OCI-LY7 (cell line): ENCODE measurements around the gene GPC3. TPM values are rescaled to one million over a fixed set of nuclear protein-coding genes. Genes with fewer than 3 reads are reported as not detected.

Experiments
- BruUV-seq: library from RNA; stranded (reverse); fragments of 400-500 nt; replicated peaks from 2 replicates; lab custom pipeline; 2021; lab: Mats Ljungman, UMichigan
- CTCF ChIA-PET: fragments of 300-600 bp; sonication (Branson Sonifier 250); formaldehyde crosslinking; loops from one replicate; lab custom pipeline; 2022; ENCODE audit warnings: antibody characterized with exemption; ENCODE audit not compliant: unreplicated experiment; lab: Charles Lee
- POLR2A ChIA-PET: fragments of 300-600 bp; sonication (Branson Sonifier 250); formaldehyde crosslinking; loops from one replicate; lab custom pipeline; 2022; ENCODE audit warnings: antibody characterized with exemption; lab: Charles Lee
- DNase-seq: peaks from one replicate; pipeline ENCODE4 v3.0.0-alpha.2; 2015; ENCODE audit warnings: low spot score
- H2AFZ ChIP-seq: fragments of 200-600 bp; sonication (generic), shearing (Covaris generic); 2 replicates; pipeline ENCODE4 v1.6.1; 2014; ENCODE audit warnings: mild to moderate bottlenecking, antibody characterized with exemption, low read length, moderate library complexity
- H3K27ac ChIP-seq: fragments of 200-600 bp; sonication (generic); 2 replicates; pipeline ENCODE4 v1.5.1; 2014; ENCODE audit warnings: mixed run types, low read depth, mild to moderate bottlenecking, moderate library complexity, low read length, inconsistent platforms; ENCODE audit not compliant: poor library complexity, severe bottlenecking
- H3K36me3 ChIP-seq: fragments of 200-600 bp; sonication (generic); 2 replicates; pipeline ENCODE4 v1.6.1; 2014; ENCODE audit warnings: mild to moderate bottlenecking, antibody characterized with exemption, low read length, moderate library complexity, mixed read lengths; ENCODE audit not compliant: insufficient read depth
- H3K4me1 ChIP-seq: fragments of 200-600 bp; sonication (generic); 2 replicates; pipeline ENCODE4 v1.5.1; 2014; ENCODE audit warnings: mild to moderate bottlenecking, low read length; ENCODE audit not compliant: insufficient read depth, poor library complexity, severe bottlenecking
- H3K4me2 ChIP-seq: fragments of 200-600 bp; sonication (generic); 2 replicates; pipeline ENCODE4 v1.6.1; 2014; ENCODE audit warnings: mild to moderate bottlenecking, low read length
- H3K4me3 ChIP-seq: fragments of 200-600 bp; sonication (generic); 2 replicates; pipeline ENCODE4 v1.5.1; 2014; ENCODE audit warnings: mild to moderate bottlenecking, low read depth, low read length; ENCODE audit not compliant: poor library complexity, severe bottlenecking
- H3K79me2 ChIP-seq: fragments of 200-600 bp; sonication (generic); 2 replicates; pipeline ENCODE4 v1.6.1; 2016; ENCODE audit warnings: low read depth, mild to moderate bottlenecking, low read length, moderate library complexity, mixed read lengths; ENCODE audit not compliant: insufficient read depth
- H3K9me2 ChIP-seq: fragments of 200-600 bp; sonication (generic); 2 replicates; pipeline ENCODE4 v1.6.1; 2016; ENCODE audit warnings: mild to moderate bottlenecking, low read length, mixed read lengths; ENCODE audit not compliant: insufficient read depth
- H3K9me3 ChIP-seq: fragments of 200-600 bp; sonication (generic); 2 replicates; pipeline ENCODE4 v1.6.1; 2014; ENCODE audit warnings: mild to moderate bottlenecking, mixed run types, low read length, mixed read lengths
- H4K20me1 ChIP-seq: fragments of 200-600 bp; sonication (generic); 2 replicates; pipeline ENCODE4 v1.6.1; 2014; ENCODE audit warnings: mild to moderate bottlenecking, antibody characterized with exemption, low read length, moderate library complexity, mixed read lengths; ENCODE audit not compliant: insufficient read depth
- EZH2phosphoT487 ChIP-seq: fragments of 200-600 bp; sonication (generic); IDR thresholded peaks from 2 replicates; pipeline ENCODE4 v1.6.1; 2018; ENCODE audit warnings: low read depth, borderline replicate concordance, mild to moderate bottlenecking, mixed run types, antibody characterized with exemption, low read length, moderate library complexity, mixed read lengths
- intact Hi-C: fragments of 100-400 bp; cut with micrococcal nuclease; formaldehyde crosslinking; loops from one replicate; pipeline ENCODE4 v1.10.0; 2022; ENCODE audit not compliant: unreplicated experiment
- total RNA-seq, 2 experiments: library from RNA; depleted of rRNA in 1 of 2; stranded (reverse); fragments of >200 nt in 1 of 2; shearing (Covaris generic) in 1 of 2; gene quantifications; 2 replicates each; pipeline ENCODE4 v1.2.3, GENCODE V29; 2014 to 2022
- TF ChIP-seq, protein P1 (sequence below): fragments of 200-600 bp; sonication (generic); conservative IDR thresholded peaks from 2 replicates; pipeline ENCODE4 v1.5.1; 2014; ENCODE audit warnings: mild to moderate bottlenecking, antibody characterized with exemption, low read length, moderate library complexity, mixed read lengths

GPC3 gene
- total RNA-seq, 2 experiments from 2014 or later = not detected

DNA sequence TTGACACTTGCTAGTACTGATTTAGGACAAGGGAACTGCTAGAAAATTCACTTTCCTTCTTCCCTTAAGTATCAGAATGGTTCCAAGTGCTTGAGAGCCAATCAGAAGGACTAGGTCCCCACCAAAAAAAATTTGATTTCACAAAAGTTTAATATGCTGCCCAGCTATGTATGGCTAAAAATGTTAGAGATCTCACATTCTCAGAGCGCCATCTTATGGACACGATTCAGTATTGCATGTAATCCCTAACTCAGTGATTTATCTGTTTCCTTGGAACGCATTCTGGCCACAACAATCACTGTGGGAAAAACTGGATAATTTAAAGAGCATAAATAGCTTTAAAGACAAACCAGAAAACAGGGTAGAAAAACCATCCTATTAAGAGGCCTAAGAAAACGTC is 315.0 kb downstream of the GPC3 start:
- H2AFZ ChIP-seq = no peak overlapping the region
- H4K20me1 ChIP-seq = no peaks in the 10 kb centered on the region
- H3K36me3 ChIP-seq = no peaks in the 10 kb centered on the region
- no peak overlapping the region for H3K27ac ChIP-seq
- H3K9me3 ChIP-seq = no peaks in the 10 kb centered on the region
- no peak for TF ChIP-seq EZH2phosphoT487
- TF ChIP-seq, protein P1, sequence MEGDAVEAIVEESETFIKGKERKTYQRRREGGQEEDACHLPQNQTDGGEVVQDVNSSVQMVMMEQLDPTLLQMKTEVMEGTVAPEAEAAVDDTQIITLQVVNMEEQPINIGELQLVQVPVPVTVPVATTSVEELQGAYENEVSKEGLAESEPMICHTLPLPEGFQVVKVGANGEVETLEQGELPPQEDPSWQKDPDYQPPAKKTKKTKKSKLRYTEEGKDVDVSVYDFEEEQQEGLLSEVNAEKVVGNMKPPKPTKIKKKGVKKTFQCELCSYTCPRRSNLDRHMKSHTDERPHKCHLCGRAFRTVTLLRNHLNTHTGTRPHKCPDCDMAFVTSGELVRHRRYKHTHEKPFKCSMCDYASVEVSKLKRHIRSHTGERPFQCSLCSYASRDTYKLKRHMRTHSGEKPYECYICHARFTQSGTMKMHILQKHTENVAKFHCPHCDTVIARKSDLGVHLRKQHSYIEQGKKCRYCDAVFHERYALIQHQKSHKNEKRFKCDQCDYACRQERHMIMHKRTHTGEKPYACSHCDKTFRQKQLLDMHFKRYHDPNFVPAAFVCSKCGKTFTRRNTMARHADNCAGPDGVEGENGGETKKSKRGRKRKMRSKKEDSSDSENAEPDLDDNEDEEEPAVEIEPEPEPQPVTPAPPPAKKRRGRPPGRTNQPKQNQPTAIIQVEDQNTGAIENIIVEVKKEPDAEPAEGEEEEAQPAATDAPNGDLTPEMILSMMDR = peak; percentile 82
- no peaks in the 10 kb centered on the region for H3K4me1 ChIP-seq
- no peak overlapping the region for H3K4me2 ChIP-seq
- H3K79me2 ChIP-seq = no peaks in the 10 kb centered on the region
- DNase-seq = peak; percentile 12
- ChIA-PET CTCF (no interaction called here), POLR2A (no interaction called here)
- no peaks in the 10 kb centered on the region for H3K9me2 ChIP-seq
- H3K4me3 ChIP-seq = no peak overlapping the region
- no TSS peak for BruUV-seq
- intact Hi-C loops = loop anchor here (2.0 kb wide), 1 partner anchor 696 kb away; no protein-coding TSS in a partner anchor

DNA sequence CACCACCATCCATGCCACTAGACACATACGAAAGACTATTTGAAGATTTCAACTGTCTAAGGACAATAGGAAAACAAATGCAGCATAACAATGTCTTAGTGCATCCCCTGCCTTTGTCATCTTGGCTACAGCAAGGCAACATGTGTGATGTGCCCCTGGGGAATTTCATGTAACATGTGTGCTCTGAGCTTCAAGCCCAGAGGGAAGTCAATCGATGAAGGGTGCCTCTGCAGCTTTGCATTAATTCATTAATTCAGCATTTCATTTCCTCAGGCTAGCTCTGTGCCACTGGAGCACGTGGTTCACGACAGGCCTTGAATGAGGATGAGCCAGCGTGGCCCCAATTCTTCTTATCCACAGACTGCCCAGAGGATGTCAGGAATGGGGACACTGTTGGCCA is 316.2 kb downstream of the GPC3 start:
- TF ChIP-seq, protein P1 = no peak
- TF ChIP-seq EZH2phosphoT487 = no peak
- no peak overlapping the region for H3K27ac ChIP-seq
- BruUV-seq = no TSS peak
- intact Hi-C loops = no loop called here
- no peaks in the 10 kb centered on the region for H4K20me1 ChIP-seq
- ChIA-PET POLR2A (no interaction called here), CTCF (interaction anchor here (0.6 kb wide), 1 partner anchor 12 kb away, joined by 3 read pairs; no protein-coding TSS in a partner anchor)
- H3K9me3 ChIP-seq = no peaks in the 10 kb centered on the region
- H3K4me2 ChIP-seq = no peak overlapping the region
- H3K36me3 ChIP-seq = no peaks in the 10 kb centered on the region
- no peaks in the 10 kb centered on the region for H3K4me1 ChIP-seq
- DNase-seq = no peak
- H3K9me2 ChIP-seq = no peaks in the 10 kb centered on the region
- no peaks in the 10 kb centered on the region for H3K79me2 ChIP-seq
- H3K4me3 ChIP-seq = no peak overlapping the region
- no peak overlapping the region for H2AFZ ChIP-seq

DNA sequence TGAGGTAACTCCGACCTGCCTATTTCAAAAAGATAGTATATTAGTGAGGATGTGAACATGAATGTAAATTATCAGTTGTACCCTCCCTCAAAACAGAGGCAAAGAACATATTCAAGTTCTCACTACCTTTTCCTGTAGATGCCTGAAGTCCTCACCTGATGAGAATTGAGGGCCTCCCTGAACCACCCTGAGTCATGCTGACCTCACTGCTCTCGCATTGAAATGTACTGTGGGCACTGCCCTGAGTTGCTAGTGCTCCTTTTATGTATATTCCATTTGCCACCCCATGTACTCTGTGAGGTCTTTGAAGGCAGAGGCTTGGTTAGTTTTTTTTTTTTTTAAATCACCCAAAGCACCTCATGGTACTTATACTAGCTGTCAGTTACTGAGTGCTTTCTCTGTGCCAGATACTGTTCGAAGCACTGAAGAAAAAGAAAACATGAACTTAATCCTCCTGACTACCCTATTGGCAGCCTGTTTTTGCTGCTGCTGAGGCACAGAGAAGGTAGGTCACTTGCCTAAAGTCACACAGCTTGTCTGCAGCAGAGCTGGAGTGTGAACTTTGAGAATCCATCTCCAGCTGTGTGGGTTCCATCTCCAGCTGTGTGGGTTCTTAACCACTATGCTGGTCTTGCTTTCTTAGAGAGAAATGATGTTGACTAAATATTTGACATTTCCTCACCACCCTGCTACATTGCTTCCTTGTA is 317.0 kb downstream of the GPC3 start:
- Histone ChIP-seq H3K36me3 (no peaks in the 10 kb centered on the region), H2AFZ (no peak overlapping the region), H3K4me2 (no peak overlapping the region), H4K20me1 (no peaks in the 10 kb centered on the region), H3K4me3 (no peak overlapping the region), H3K27ac (no peak overlapping the region), H3K9me3 (no peaks in the 10 kb centered on the region), H3K4me1 (no peaks in the 10 kb centered on the region), H3K9me2 (no peaks in the 10 kb centered on the region), H3K79me2 (no peaks in the 10 kb centered on the region)
- ChIA-PET POLR2A (no interaction called here), CTCF (interaction anchor here (0.6 kb wide), 1 partner anchor 13 kb away, joined by 3 read pairs; no protein-coding TSS in a partner anchor)
- no peak for DNase-seq
- no peak for TF ChIP-seq EZH2phosphoT487
- TF ChIP-seq, protein P1 = no peak
- no TSS peak for BruUV-seq
- intact Hi-C loops = no loop called here
